Gastrocnemius medialis (tissue), 4 donors: ENCODE measurements around the gene ST8SIA6.

ENCODE experiments used
- CTCF ChIP-seq, 5 experiments: fragments of 450-650 bp in 3 of 5; fragments of 200-600 bp in 2 of 5; sonication (generic) in 2 of 5; IDR thresholded peaks in 4 of 5; conservative IDR thresholded peaks in 1 of 5; 1 replicate in 4 of 5; 2 replicates in 1 of 5; pipeline ENCODE4 v1.5.1; 2016 to 2019; ENCODE audit warnings: antibody characterized with exemption in 5 of 5, mild to moderate bottlenecking in 3 of 5, moderate library complexity in 3 of 5
- POLR2A ChIP-seq, 2 donors: fragments of 450-650 bp; IDR thresholded peaks; one replicate each; pipeline ENCODE4 v1.6.1; 2017; ENCODE audit warnings: antibody characterized with exemption in 2 of 2, mild to moderate bottlenecking in 2 of 2, moderate library complexity in 2 of 2

GRCh38 chr10:17432723-17433122 lies 21.7 kb downstream of the ST8SIA6 start:
- TF ChIP-seq CTCF (IDR thresholded peaks at IDR 0.05 in 4 of 5, conservative IDR thresholded peaks at IDR 0.05 in 1 of 5): no peak
- TF ChIP-seq POLR2A (IDR thresholded peaks at IDR 0.05): no peak
